ENCODE results near the gene GRM7. TPM values are rescaled to one million over a fixed set of nuclear protein-coding genes. Genes with fewer than 3 reads are reported as not detected.

The GRM7 gene
- total and polyA plus RNA-seq, 2 experiments from 2014 or later, result 0.62 to 1.7 TPM

DNA sequence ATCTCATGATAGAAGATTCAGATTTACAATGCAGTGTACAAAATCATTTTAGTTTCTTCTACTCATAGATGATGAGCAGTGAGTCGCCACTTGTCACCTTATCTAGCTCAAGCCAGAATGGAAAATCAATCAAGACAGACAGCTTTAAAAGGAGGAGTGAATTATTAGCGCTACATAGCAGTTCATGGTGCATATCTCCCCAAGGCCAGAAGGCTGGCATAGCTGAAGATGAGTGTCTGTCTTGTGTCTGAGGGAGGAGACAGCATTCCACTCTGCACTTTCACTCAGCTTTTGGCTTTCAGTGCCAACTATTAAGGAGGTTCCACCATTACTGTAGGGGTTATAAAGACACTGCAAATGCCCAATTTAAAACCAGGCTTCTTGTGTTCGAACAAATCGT lies 836.6 kb downstream of the GRM7 start:
- Histone ChIP-seq H3K4me3 (no peak overlapping the region), H3K27ac (no peak overlapping the region), H3K27me3 (no peaks in the 10 kb centered on the region), H3K36me3 (no peaks in the 10 kb centered on the region), H3K4me1 (ENCODE audit: low read depth) (peaks cover 13% of the 10 kb centered on the region), H3K9me3 (ENCODE audit: low read depth) (no peaks in the 10 kb centered on the region)
- peak in 1 of 2 donors; percentile 16 for DNase-seq (ENCODE audit: low read depth in 1 of 2, low spot score in 1 of 2)
- TF ChIP-seq, protein P1, sequence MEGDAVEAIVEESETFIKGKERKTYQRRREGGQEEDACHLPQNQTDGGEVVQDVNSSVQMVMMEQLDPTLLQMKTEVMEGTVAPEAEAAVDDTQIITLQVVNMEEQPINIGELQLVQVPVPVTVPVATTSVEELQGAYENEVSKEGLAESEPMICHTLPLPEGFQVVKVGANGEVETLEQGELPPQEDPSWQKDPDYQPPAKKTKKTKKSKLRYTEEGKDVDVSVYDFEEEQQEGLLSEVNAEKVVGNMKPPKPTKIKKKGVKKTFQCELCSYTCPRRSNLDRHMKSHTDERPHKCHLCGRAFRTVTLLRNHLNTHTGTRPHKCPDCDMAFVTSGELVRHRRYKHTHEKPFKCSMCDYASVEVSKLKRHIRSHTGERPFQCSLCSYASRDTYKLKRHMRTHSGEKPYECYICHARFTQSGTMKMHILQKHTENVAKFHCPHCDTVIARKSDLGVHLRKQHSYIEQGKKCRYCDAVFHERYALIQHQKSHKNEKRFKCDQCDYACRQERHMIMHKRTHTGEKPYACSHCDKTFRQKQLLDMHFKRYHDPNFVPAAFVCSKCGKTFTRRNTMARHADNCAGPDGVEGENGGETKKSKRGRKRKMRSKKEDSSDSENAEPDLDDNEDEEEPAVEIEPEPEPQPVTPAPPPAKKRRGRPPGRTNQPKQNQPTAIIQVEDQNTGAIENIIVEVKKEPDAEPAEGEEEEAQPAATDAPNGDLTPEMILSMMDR (IDR thresholded peaks at IDR 0.05; ENCODE audit: low read depth, low read length), result no peak

DNA sequence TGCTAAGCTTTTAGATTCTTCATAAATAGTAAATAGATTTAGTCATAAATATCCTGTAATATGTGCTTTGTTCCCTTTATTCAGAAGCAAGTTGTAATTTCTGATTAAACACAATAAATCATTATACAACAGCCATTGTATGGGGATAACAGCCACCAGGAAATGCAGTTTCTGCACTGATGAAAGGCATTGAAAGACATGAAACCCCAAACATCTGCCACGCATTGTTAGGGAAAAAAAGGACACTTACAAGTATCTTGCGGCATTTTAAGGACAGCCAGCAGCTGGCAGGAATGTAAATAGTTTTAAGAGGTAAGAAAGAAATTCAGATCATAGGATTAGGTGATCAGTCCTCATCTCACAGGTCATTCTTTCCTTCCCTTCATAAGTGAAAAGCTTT lies 839.6 kb downstream of the GRM7 start:
- Histone ChIP-seq H3K4me3 (no peak overlapping the region), H3K9me3 (ENCODE audit: low read depth) (no peaks in the 10 kb centered on the region), H3K27me3 (no peaks in the 10 kb centered on the region), H3K36me3 (no peaks in the 10 kb centered on the region), H3K4me1 (ENCODE audit: low read depth) (peaks cover 13% of the 10 kb centered on the region), H3K27ac (no peak overlapping the region)
- TF ChIP-seq, protein P1 (IDR thresholded peaks at IDR 0.05; ENCODE audit: low read depth, low read length), result no peak
- no peak for DNase-seq (ENCODE audit: low read depth in 1 of 2, low spot score in 1 of 2)

DNA sequence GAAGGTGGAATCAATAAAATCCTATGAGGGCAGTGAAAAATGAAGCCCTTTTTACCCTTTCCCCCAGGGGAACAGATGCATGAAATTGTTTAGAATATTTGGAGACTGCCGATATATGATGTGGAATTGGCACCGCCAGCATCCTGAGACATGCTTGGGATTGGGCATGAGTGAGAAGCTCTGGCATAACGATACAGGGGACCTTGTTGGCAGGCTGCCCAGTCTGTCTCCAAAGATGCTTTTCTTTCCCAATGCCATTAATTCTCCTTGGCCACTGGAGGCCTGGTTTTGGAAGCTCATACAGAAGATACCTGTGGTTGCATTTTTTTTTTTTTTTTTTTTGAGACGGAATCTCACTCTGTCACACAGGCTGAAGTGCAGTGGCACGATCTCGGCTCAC lies 840.1 kb downstream of the GRM7 start:
- Histone ChIP-seq H3K36me3 (no peaks in the 10 kb centered on the region), H3K4me3 (no peak overlapping the region), H3K27me3 (no peaks in the 10 kb centered on the region), H3K27ac (no peak overlapping the region), H3K9me3 (ENCODE audit: low read depth) (no peaks in the 10 kb centered on the region), H3K4me1 (ENCODE audit: low read depth) (peaks cover 13% of the 10 kb centered on the region)
- TF ChIP-seq, protein P1 (IDR thresholded peaks at IDR 0.05; ENCODE audit: low read depth, low read length), result no peak
- no peak for DNase-seq (ENCODE audit: low read depth in 1 of 2, low spot score in 1 of 2)

- TF ChIP-seq, protein P1 (IDR thresholded peaks at IDR 0.05; ENCODE audit: low read depth, low read length), result no peak
- DNase-seq (ENCODE audit: low read depth in 1 of 2, low spot score in 1 of 2), result peak in 1 of 2 donors; percentile 32
- Histone ChIP-seq H3K4me1 (ENCODE audit: low read depth) (no peaks in the 10 kb centered on the region), H3K27me3 (no peaks in the 10 kb centered on the region), H3K36me3 (no peaks in the 10 kb centered on the region), H3K4me3 (no peak overlapping the region), H3K9me3 (ENCODE audit: low read depth) (no peaks in the 10 kb centered on the region), H3K27ac (no peak overlapping the region)
Measured at GRCh38 chr3:7707187-7707586, 846.3 kb downstream of the GRM7 start.

DNA sequence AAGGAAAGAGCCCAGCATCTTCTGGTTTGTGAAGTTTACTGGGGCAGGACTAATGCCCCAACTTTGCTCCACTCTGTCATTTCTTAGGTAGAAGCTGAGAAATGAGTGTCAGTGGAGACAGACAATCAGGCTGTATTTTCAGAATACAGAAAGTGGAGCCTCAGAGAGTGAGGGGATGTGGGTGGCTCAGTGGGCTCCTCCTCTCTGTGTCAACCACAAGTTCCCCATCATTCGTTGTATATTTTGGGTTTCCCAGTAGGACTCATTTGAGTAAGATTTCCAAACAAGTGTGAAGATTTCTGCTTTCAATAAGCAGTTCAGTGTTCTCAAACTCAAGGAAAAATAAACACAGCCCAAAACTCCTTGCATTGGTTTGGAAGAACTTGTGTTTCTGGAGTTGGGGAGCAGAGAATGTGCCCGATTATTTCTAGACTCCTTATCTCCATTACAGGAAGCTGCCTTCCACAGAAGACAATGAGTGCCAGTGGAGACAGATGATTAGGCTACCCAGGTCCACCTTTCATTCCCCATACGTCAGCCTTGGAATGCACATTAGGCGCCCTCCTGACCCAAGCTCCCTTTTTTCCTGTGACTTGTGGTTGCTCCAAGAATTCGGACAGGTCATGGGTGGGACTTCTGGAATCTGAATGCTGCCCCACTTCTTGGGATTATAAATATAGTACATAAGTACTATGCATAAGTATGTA lies 848.6 kb downstream of the GRM7 start:
- Histone ChIP-seq H3K9me3 (ENCODE audit: low read depth) (no peaks in the 10 kb centered on the region), H3K27me3 (no peaks in the 10 kb centered on the region), H3K36me3 (no peaks in the 10 kb centered on the region), H3K4me1 (ENCODE audit: low read depth) (no peaks in the 10 kb centered on the region), H3K4me3 (no peak overlapping the region), H3K27ac (no peak overlapping the region)
- peak in 1 of 2 donors; percentile 28 for DNase-seq (ENCODE audit: low read depth in 1 of 2, low spot score in 1 of 2)
- TF ChIP-seq, protein P1 (IDR thresholded peaks at IDR 0.05; ENCODE audit: low read depth, low read length), result no peak
